HG03039 (cell line): ENCODE data around the gene CXorf58.
"Not testable (repeated sequence)": the region's sequence is repeated elsewhere in the genome, so short reads cannot be mapped to it uniquely, and the experiment has no call there.

Experiments
- ATAC-seq: cut with Tn5 transposase; IDR thresholded peaks from one replicate; pipeline ENCODE4 v1.9.1; 2021; ENCODE audit warnings: mild to moderate bottlenecking, moderate library complexity; ENCODE audit not compliant: unreplicated experiment

CXorf58 gene, protein sequence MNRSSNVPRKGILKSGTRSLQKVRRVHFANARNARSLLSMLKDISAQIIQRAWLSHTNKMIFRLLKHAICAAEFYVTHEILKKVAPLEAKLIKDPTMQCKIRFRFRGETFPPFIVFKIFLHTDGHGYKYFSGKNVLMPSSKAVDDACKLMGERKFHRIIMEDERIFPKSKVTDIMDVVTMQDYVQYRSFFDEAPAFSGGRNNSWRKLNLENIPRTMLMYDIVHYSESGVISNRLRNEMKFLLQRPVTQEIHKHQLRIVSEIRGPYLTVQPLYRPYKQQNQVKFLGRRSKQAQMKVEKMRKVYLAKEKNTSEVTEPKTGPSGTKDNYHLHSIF

DNA sequence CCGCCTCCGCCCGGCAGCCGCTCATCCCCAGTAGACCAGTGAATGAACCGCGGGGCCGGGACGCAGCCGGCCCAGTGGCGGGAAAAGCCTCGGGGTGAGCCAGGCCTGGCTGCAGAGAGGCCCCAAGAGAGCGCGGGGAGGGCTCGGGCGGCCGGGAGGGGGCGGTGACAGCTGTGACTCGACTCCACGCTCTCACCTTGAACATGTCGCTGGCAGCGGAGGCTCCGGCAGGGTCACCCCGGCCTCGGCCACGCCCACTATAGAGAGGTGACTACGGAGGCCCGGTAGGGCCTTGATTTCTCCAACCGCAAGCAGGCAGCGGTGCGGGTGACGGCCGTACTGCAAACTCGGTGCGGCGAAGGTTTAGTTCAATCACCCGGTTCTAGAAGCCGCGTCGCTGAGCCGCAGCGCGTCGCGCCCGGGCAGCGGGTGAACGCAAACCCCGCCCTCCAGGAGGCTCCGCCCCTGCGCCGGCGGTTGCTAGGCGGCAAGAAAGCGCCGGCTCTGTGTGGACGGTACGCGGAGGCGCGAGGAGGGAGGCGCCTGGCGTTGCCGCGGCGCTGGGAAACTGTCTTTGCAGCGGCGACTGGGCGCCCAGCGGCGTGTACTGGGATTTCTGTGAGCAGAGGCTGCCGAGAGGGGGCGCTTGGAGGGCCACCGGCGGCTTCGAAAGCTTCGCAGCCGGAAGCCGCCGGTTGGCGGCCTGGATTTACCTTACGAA lies at the start of gene CXorf58, which contains the start of gene APOO:
TSS of gene CXorf58 (plus strand) at position 509 of the 721 bp plus-strand sequence. CDS start 2,297 bp downstream, outside the sequence.
TSS of gene APOO (minus strand) at position 441 of the 721 bp plus-strand sequence. CDS start at position 205, 236 bp downstream.
- peak; percentile 94 for ATAC-seq

- ATAC-seq: not testable (repeated sequence)
These were observed 48.6 kb upstream of the CXorf58 start for GRCh38 chrX:23859238-23859637.

DNA sequence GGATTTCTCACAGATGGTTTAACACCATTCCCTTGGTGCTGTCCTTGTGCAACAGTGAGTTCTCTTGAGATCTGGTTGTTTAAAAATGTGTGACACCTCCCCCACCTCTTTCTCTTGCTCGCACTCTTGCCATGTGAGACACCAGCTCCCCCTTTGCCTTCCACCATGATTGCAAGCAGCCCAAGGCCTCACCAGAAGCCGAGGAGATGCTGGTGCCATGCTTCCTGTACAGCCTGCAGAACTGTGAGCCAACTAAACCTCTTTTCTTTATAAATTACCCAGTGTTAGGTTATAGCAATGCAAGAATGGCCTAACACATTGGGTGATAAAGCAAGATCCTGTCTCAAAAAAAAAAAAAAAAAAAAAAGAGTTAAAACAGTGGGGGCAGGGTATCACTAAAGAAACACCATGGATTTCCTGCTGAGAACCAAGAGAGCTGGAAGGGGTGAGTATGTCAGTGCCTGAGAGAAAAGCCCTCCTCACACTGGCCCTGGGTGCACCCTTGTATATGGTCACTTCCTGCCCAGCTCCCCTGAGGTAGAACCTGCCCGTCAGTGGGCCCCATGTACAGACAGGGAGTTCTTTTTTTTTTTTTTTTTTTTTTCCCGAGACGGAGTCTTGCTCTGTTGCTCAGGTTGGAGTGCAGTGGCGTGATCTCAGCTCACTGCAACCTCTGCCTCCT lies 46.5 kb upstream of the CXorf58 start:
- no peak for ATAC-seq

- not testable (repeated sequence) for ATAC-seq
These were observed 45.9 kb upstream of the CXorf58 start for GRCh38 chrX:23861952-23862351.

GRCh38 chrX:23864742-23865326 lies 43.0 kb upstream of the CXorf58 start:
- ATAC-seq: no peak

DNA sequence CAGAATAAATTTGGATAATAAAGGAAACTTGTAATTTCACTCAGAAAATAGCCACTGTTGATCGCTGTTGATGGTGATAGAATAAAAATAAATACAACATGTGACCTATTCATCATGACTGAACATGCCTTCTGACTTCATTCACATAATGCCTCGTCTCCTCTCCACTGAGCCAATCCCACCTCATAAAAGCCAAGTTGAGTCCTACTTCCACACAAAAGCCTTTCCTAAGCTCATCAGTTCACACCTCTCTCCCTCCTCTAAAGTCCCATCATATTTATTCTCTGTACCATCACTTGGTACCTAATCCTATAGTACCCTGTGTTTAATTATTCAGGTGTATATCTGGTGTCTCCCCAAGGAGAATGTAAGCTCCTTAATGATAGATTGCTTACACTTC lies 37.8 kb upstream of the CXorf58 start:
- no peak for ATAC-seq

DNA sequence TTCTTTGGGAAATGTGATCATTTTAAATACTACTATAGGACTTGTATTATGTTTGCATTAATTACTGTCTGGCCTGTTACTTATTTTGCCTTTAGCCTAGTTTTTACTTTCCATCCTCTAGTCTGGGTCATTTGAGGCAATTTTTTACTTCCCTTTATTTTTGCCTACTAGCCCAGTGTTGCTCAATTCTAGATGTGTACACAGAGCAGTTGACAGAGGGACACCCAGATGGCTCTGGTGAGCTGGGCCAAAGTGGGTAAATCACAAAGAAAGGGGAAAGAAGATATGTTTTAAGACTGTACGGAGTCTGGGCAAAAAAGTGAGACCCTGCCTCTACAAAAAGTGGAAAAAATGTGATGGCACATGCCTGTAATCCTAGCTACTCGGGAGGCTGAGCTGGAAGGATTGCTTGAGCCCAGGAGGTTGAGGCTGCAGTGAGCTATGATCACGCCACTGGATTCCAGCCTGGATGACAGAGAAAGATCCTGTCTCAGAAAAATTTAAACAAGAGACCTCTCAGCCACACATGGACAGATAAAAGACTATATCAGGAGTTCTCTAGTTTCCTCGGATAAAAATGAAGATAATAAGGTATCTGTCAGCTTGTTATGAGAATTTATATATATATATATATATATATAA lies 35.8 kb upstream of the CXorf58 start:
- ATAC-seq: no peak

DNA sequence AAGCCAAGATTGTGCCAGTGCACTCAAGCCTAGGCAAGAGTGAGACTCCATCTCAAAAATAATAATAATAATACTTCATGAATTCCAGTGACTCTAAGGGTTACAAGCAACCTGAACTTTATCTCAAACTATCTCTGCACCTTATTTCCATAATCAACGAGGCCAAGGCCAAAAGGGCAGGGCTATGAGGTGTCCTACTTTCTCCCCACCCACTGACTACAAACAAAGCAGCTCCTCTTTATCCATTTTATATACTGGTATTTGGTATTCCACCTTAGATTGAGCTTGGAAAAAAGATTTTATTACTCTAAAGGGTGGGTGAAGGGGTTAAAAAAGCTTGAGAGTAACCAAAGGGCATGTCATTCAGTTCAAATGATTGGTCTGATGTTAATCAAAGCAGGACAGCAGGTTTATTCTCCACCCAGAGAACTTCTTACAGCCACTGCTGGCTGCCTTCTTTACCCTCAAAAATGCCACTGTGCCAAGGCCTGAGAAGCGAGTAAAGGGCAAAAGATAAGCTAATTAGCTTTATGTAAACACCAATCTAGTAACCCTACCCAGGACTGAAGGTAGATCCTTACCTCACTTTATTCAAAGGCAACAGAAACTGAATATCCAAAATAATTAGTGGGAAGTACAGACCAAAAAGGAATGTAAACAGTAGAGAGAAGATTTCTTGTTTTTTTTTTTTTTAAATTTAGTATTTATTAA lies 28.3 kb upstream of the CXorf58 start:
- ATAC-seq: no peak

- no peak for ATAC-seq
These were observed 24.0 kb upstream of the CXorf58 start for GRCh38 chrX:23883737-23884354.

DNA sequence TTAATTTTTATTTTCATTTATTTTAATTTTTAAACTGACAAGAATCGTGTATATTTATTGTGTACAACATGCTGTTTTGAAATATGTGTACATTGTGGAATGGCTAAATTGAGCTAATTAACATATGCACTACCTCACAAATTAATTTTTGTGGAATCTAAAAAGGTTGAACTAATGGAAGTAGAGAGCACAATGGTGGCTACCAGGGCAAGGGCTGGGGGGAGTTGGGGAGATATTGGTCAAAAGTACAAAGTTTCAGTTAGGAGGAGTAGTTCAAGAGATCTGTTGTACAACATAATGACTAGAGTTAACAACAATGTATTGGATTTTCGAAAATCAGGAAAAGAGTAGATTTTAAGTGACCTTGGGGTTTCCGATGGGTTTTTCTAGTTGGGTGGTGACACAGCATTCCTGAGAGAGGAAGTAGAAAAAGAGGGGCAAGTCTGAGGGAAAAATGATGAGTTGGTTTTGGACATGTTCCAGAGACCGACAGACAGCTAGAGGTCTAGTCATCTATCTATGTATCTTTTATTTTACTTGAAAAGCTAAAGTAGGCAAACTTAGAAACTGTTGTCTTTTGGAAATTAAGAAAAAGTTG lies 23.3 kb upstream of the CXorf58 start:
- ATAC-seq: no peak

DNA sequence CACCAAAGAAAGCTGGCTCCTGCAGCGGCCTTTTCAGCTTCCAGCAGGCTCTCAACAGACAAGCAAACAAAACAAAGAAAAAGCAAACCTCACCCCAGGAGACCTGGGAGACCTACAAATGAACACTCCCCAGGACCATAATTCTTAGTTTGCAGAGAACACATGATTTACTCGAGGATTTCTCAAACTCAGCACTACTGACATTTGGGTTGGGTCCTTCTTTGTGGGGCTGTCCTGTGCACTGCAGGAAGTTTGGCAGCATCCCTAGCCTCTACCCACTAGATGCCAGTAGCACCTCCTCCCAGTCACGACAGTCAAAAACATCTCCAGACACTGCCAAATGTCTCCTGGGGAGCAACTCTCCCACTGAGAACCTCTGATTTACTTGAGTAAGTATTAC lies 22.0 kb upstream of the CXorf58 start:
- ATAC-seq: no peak

DNA sequence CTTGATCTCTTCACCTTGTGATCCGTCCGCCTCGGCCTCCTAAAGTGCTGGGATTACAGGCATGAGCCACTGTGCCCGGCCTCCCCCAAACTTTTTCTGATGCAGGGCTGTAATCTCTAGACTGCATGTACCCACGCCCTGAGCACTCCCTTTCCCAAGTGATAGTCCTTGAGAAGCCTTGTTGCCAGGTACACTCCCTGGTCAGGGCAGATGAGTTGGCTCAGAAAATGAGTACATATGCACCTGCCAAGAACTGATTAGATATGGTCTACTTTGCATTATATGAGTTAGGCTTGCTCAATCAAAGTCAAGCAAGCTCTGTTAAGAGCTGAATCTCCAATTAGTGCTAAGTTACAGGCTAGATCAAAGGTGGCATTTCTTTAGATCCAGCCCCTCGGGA lies 20.4 kb upstream of the CXorf58 start:
- ATAC-seq: no peak

DNA sequence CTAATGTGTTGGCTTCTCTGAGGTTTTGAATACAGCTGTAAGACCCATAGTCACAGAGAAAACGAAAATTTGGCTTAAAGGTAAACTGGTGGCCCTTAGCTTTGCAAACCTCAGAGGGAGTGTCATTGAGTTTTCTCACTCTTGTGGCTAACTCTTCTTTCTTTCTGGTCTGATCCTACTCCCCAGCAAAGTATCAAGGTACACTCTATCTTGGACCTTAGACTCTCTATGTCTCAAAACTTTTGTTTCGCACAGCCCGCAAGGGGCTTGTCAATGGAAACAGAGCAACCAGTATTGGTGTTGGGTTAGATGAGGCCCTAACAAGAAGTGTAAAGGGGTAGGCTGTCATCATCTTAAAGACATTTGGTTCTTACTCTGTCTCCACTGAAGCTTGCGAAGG lies 19.9 kb upstream of the CXorf58 start:
- no peak for ATAC-seq

- ATAC-seq: no peak
These were observed 18.8 kb upstream of the CXorf58 start for GRCh38 chrX:23888887-23889501.

DNA sequence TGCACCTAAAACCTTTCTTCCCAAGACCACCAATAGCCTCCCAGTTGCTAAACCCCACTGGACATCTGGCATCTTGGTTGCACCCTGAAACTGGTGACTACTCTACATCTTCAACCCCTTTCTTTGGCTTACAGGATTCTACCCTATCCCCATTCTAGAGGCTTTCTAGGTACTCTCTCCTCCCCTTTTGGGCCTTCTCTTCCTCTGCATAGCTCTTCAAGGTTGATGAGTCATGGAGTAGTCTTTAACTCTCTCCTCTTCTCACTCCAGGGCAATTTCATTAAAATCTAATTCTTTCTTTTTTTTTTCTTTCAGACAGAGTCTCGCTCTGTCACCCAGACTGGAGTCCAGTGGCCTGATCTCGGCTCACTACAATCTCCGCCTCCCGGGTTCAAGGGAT lies 16.9 kb upstream of the CXorf58 start:
- ATAC-seq: no peak

DNA sequence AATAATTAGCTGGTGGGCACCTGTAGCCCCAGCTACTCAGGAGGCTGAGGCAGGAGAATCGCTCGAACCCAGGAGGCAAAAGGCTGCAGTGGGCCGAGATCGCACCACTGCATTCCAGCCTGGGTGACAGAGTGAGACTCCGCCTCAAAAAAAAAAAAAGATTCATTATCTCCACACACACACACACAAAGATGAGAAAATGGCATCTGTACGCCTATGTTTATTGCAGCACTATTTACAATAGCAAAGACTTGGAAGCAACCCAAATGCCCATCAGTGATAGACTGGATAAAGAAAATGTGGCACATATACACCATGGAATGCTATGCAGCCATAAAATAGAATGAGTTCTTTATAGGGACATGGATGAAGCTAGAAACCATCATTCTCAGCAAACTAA lies 12.8 kb upstream of the CXorf58 start:
- not testable (repeated sequence) for ATAC-seq

GRCh38 chrX:23896539-23896938 lies 11.3 kb upstream of the CXorf58 start:
- ATAC-seq: not testable (repeated sequence)

- no peak for ATAC-seq
These were observed 10.8 kb upstream of the CXorf58 start for GRCh38 chrX:23896981-23897380.

- ATAC-seq: no peak
These were observed 9.3 kb upstream of the CXorf58 start for GRCh38 chrX:23898412-23898959.
